Renal pelvis (tissue), 4 donors: Measurements from ENCODE around the gene FAM13A. TPM values are rescaled to one million over a fixed set of nuclear protein-coding genes. Genes with fewer than 3 reads are reported as not detected.
"Not testable (repeated sequence)": the region's sequence is repeated elsewhere in the genome, so short reads cannot be mapped to it uniquely, and the experiment has no call there.

ENCODE experiments used
- DNase-seq: peaks from one replicate; pipeline ENCODE4 v3.0.0-alpha.2; 2013
- polyA plus RNA-seq, 3 donors: library from polyadenylated mRNA; unstranded; fragments of 120-200 nt; gene quantifications; one replicate each; pipeline ENCODE4 v1.2.1, GENCODE V29; 2013; ENCODE audit not compliant: insufficient read length in 3 of 3

Gene FAM13A
- polyA plus RNA-seq, 3 donors: 29.8 to 37.6 (median 36.9) TPM

GRCh38 chr4:88854481-88854880 is 202.5 kb downstream of the FAM13A start:
- DNase-seq: no peak

GRCh38 chr4:88853583-88853982 is 203.4 kb downstream of the FAM13A start:
- not testable (repeated sequence) for DNase-seq

- DNase-seq: no peak
These were observed 210.7 kb downstream of the FAM13A start for GRCh38 chr4:88846206-88846790.

- no peak for DNase-seq
These were observed 213.8 kb downstream of the FAM13A start for GRCh38 chr4:88843067-88843685.

GRCh38 chr4:88841635-88842034 is 215.3 kb downstream of the FAM13A start:
- DNase-seq: no peak

- DNase-seq: no peak
These were observed 220.8 kb downstream of the FAM13A start for GRCh38 chr4:88836216-88836615.

GRCh38 chr4:88831031-88831430 is 226.0 kb downstream of the FAM13A start:
- no peak for DNase-seq

- no peak for DNase-seq
These were observed 226.4 kb downstream of the FAM13A start for GRCh38 chr4:88830598-88830997.

- no peak for DNase-seq
These were observed 228.0 kb downstream of the FAM13A start for GRCh38 chr4:88828842-88829571.

GRCh38 chr4:88827442-88827841 is 229.5 kb downstream of the FAM13A start:
- DNase-seq: no peak

- no peak for DNase-seq
These were observed 230.2 kb downstream of the FAM13A start for GRCh38 chr4:88826771-88827170.

- DNase-seq: no peak
These were observed 231.1 kb downstream of the FAM13A start for GRCh38 chr4:88825931-88826330.

- DNase-seq: peak; percentile 96
These were observed 233.7 kb downstream of the FAM13A start for GRCh38 chr4:88823058-88823919.

GRCh38 chr4:88822034-88822789 is 234.8 kb downstream of the FAM13A start:
- no peak for DNase-seq

- no peak for DNase-seq
These were observed 235.5 kb downstream of the FAM13A start for GRCh38 chr4:88821522-88821921.

GRCh38 chr4:88820698-88821415 is 236.1 kb downstream of the FAM13A start:
- DNase-seq: no peak

- DNase-seq: no peak
These were observed 236.9 kb downstream of the FAM13A start for GRCh38 chr4:88819818-88820697.

GRCh38 chr4:88818631-88819470 is 238.1 kb downstream of the FAM13A start:
- no peak for DNase-seq

- no peak for DNase-seq
These were observed 239.2 kb downstream of the FAM13A start for GRCh38 chr4:88817740-88818139.
